ENCODE measurements around the gene STK32A. TPM values are rescaled to one million over a fixed set of nuclear protein-coding genes. Genes with fewer than 3 reads are reported as not detected.

Gene STK32A
- total RNA-seq, 4 donors from 2014 or later: 0.04 to 1.7 (median 0.80) TPM

DNA sequence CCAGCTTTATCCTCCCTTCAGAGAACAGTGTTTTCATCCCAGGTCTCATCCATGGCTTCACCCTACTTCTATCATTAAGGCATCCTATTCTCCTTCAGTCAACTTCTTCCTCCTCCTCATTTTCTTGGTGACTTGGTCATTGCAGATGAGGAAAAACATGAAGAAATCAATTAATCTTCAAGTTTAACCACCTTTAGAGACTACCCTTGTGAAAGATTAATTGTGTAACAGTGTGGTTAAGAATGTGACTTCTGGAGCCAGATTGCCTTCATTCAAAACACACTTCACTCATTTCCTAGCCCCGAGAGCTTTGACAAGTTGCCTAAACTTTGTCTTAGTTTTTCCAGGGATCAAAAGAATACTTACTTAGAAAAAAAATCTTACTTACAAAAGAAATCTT lies 110.0 kb downstream of the STK32A start:
- in situ Hi-C loops (cut with MboI; ENCODE audit: low sequenced_read_pairs in 4 of 4): no loop called here

DNA sequence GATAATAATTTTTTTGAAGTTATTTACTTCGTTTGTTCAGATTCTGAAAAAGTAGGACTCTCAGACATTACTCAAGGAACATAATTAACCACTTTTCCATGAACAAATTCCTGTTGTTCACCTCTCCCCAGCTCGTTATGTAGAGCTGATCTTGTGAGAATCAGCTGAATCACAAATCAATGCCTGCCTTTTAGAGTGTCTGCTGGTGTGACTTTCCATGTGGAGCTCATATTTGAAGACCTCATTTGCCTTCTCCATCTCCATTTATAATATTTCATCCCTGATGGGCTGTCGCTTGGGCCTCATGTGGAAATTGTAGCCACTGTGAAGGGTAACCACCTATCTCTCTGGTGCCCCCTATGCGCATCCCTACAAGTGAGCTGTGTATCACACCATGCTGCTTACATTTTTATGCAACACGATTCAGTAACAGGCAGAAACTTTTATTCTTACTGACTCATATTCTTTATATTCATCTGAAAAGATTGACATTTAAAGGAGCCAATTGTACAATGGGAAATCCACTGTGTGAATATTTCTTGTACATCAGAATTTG lies 111.3 kb downstream of the STK32A start:
- intact Hi-C loops (cut with DNase I; ENCODE audit: low total_unique reads) (no loop called here), in situ Hi-C loops (cut with MboI; ENCODE audit: low sequenced_read_pairs in 4 of 4) (no loop called here)
- no peak for ATAC-seq
- TF ChIP-seq, protein P1, sequence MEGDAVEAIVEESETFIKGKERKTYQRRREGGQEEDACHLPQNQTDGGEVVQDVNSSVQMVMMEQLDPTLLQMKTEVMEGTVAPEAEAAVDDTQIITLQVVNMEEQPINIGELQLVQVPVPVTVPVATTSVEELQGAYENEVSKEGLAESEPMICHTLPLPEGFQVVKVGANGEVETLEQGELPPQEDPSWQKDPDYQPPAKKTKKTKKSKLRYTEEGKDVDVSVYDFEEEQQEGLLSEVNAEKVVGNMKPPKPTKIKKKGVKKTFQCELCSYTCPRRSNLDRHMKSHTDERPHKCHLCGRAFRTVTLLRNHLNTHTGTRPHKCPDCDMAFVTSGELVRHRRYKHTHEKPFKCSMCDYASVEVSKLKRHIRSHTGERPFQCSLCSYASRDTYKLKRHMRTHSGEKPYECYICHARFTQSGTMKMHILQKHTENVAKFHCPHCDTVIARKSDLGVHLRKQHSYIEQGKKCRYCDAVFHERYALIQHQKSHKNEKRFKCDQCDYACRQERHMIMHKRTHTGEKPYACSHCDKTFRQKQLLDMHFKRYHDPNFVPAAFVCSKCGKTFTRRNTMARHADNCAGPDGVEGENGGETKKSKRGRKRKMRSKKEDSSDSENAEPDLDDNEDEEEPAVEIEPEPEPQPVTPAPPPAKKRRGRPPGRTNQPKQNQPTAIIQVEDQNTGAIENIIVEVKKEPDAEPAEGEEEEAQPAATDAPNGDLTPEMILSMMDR (IDR thresholded peaks at IDR 0.05 in 4 of 5, conservative IDR thresholded peaks at IDR 0.05 in 1 of 5): no peak
- TF ChIP-seq POLR2A (IDR thresholded peaks at IDR 0.05): no peak
- Histone ChIP-seq H3K4me1 (no peaks in the 10 kb centered on the region), H3K27me3 (no peaks in the 10 kb centered on the region), H3K9me3 (no peaks in the 10 kb centered on the region), H3K27ac (no peak overlapping the region), H3K4me3 (no peak overlapping the region), H3K36me3 (no peaks in the 10 kb centered on the region)
- no peak for DNase-seq

More for the DNA sequence above, 110.0 kb downstream of the STK32A start:
- Histone ChIP-seq H3K9me3 (no peaks in the 10 kb centered on the region), H3K36me3 (no peaks in the 10 kb centered on the region), H3K4me1 (no peaks in the 10 kb centered on the region), H3K27ac (no peak overlapping the region), H3K4me3 (no peak overlapping the region), H3K27me3 (no peaks in the 10 kb centered on the region)
- intact Hi-C loops (cut with DNase I; ENCODE audit: low total_unique reads): no loop called here
- DNase-seq (no peak), ATAC-seq (no peak)
- TF ChIP-seq POLR2A (IDR thresholded peaks at IDR 0.05): no peak
- TF ChIP-seq, protein P1 (IDR thresholded peaks at IDR 0.05 in 4 of 5, conservative IDR thresholded peaks at IDR 0.05 in 1 of 5): no peak

GRCh38 chr5:147348046-147348445 lies 113.2 kb downstream of the STK32A start:
- TF ChIP-seq POLR2A (IDR thresholded peaks at IDR 0.05): no peak
- TF ChIP-seq, protein P1 (IDR thresholded peaks at IDR 0.05 in 4 of 5, conservative IDR thresholded peaks at IDR 0.05 in 1 of 5): no peak
- no peak overlapping the region for H3K4me3 ChIP-seq
- intact Hi-C loops (cut with DNase I; ENCODE audit: low total_unique reads) (no loop called here), in situ Hi-C loops (cut with MboI; ENCODE audit: low sequenced_read_pairs in 4 of 4) (no loop called here)
- H3K9me3 ChIP-seq: no peaks in the 10 kb centered on the region
- H3K36me3 ChIP-seq: no peaks in the 10 kb centered on the region
- H3K4me1 ChIP-seq: no peaks in the 10 kb centered on the region
- H3K27me3 ChIP-seq: no peaks in the 10 kb centered on the region
- no peak overlapping the region for H3K27ac ChIP-seq
- ATAC-seq (no peak), DNase-seq (no peak)

GRCh38 chr5:147348451-147348850 lies 113.6 kb downstream of the STK32A start:
- no peak overlapping the region for H3K27ac ChIP-seq
- in situ Hi-C loops (cut with MboI; ENCODE audit: low sequenced_read_pairs in 4 of 4): no loop called here
- DNase-seq: no peak
- no peaks in the 10 kb centered on the region for H3K4me1 ChIP-seq
- H3K4me3 ChIP-seq: no peak overlapping the region
- no peak for ATAC-seq
- TF ChIP-seq, protein P1 (IDR thresholded peaks at IDR 0.05 in 4 of 5, conservative IDR thresholded peaks at IDR 0.05 in 1 of 5): no peak
- TF ChIP-seq POLR2A (IDR thresholded peaks at IDR 0.05): no peak
- H3K27me3 ChIP-seq: no peaks in the 10 kb centered on the region
- no peaks in the 10 kb centered on the region for H3K36me3 ChIP-seq
- no peaks in the 10 kb centered on the region for H3K9me3 ChIP-seq
- intact Hi-C loops (cut with DNase I; ENCODE audit: low total_unique reads): no loop called here

DNA sequence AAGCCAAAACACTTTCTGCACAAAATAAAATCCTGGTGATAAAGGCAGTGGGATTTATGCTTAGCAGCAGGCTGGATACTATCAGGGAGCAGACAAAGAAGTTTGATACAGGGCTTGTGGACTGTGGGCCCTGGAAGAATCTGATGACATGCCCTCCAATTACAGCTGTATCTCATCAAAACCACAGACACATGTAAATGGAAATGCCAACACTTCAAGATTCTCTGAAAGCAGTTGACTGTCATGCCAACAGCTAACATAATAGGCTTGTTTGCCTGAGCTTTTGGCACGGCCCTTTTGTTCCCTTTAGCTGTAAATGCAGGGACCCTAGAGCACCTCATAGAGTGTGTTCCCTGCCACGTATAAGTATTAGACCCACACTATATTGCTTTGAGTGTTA lies 114.4 kb downstream of the STK32A start:
- ATAC-seq (no peak), DNase-seq (no peak)
- in situ Hi-C loops (cut with MboI; ENCODE audit: low sequenced_read_pairs in 4 of 4): no loop called here
- Histone ChIP-seq H3K27me3 (no peaks in the 10 kb centered on the region), H3K36me3 (no peaks in the 10 kb centered on the region), H3K4me3 (no peak overlapping the region), H3K4me1 (no peaks in the 10 kb centered on the region), H3K27ac (no peak overlapping the region), H3K9me3 (no peaks in the 10 kb centered on the region)
- intact Hi-C loops (cut with DNase I; ENCODE audit: low total_unique reads): no loop called here
- TF ChIP-seq POLR2A (IDR thresholded peaks at IDR 0.05): no peak
- TF ChIP-seq, protein P1 (IDR thresholded peaks at IDR 0.05 in 4 of 5, conservative IDR thresholded peaks at IDR 0.05 in 1 of 5): no peak
